Keratinocyte (primary cell): ENCODE data around the gene GPR157. TPM values are rescaled to one million over a fixed set of nuclear protein-coding genes. Genes with fewer than 3 reads are reported as not detected.
"Not testable (repeated sequence)": the region's sequence is repeated elsewhere in the genome, so short reads cannot be mapped to it uniquely, and the experiment has no call there.

ENCODE experiments used
- DNase-seq: peaks from one replicate; pipeline ENCODE4 v3.0.0-alpha.2; 2011; ENCODE audit warnings: low read depth, missing footprints, low spot score
- FAIRE-seq: peaks from 2 replicates; lab custom pipeline; 2011; peaks lifted over from hg19 to GRCh38; lab: Jason Lieb, UNC
- H2AFZ ChIP-seq: 2 replicates; pipeline ENCODE4 v1.6.0; 2012; ENCODE audit warnings: low read length, control low read depth, inconsistent platforms; ENCODE audit not compliant: control insufficient read depth
- H3K27ac ChIP-seq: 2 replicates; pipeline ENCODE4 v1.5.1; 2011; ENCODE audit warnings: low read length; ENCODE audit not compliant: control insufficient read depth, insufficient read depth
- H3K27me3 ChIP-seq: 3 replicates; pipeline ENCODE4 v1.6.0; 2011; ENCODE audit warnings: low read length; ENCODE audit not compliant: control insufficient read depth, insufficient read depth; ENCODE audit errors: extremely low read depth
- H3K36me3 ChIP-seq, 2 experiments: 2 replicates in 1 of 2; 3 replicates in 1 of 2; pipeline ENCODE4 v1.5.1; 2011; ENCODE audit warnings: low read length in 2 of 2, mild to moderate bottlenecking in 1 of 2; ENCODE audit not compliant: control insufficient read depth in 2 of 2, insufficient read depth in 2 of 2; ENCODE audit errors: extremely low read depth in 1 of 2
- H3K4me1 ChIP-seq: 3 replicates; pipeline ENCODE4 v1.5.1; 2011; ENCODE audit warnings: low read length; ENCODE audit not compliant: control insufficient read depth, insufficient read depth; ENCODE audit errors: extremely low read depth
- H3K4me2 ChIP-seq: 3 replicates; pipeline ENCODE4 v1.6.0; 2011; ENCODE audit warnings: low read depth, low read length; ENCODE audit not compliant: control insufficient read depth, insufficient read depth; ENCODE audit errors: extremely low read depth
- H3K4me3 ChIP-seq, 3 experiments: fragments of 200-600 bp in 1 of 3; sonication (generic) in 1 of 3; 2 replicates in 2 of 3; 3 replicates in 1 of 3; pipeline ENCODE4 v1.5.1; 2011 to 2016; ENCODE audit warnings: low read length in 3 of 3, mild to moderate bottlenecking in 3 of 3, control low read depth in 2 of 3, inconsistent platforms in 1 of 3, low read depth in 1 of 3, mixed read lengths in 1 of 3, mixed run types in 1 of 3, moderate library complexity in 1 of 3; ENCODE audit not compliant: control insufficient read depth in 2 of 3, insufficient read depth in 2 of 3; ENCODE audit errors: extremely low read depth in 1 of 3
- H3K79me2 ChIP-seq: 2 replicates; pipeline ENCODE4 v1.6.0; 2012; ENCODE audit warnings: low read length; ENCODE audit not compliant: control insufficient read depth, insufficient read depth
- H3K9ac ChIP-seq: 3 replicates; pipeline ENCODE4 v1.6.0; 2011; ENCODE audit warnings: low read length; ENCODE audit not compliant: control insufficient read depth, insufficient read depth; ENCODE audit errors: extremely low read depth
- H3K9me1 ChIP-seq: 3 replicates; pipeline ENCODE4 v1.6.0; 2011; ENCODE audit warnings: low read length; ENCODE audit not compliant: control insufficient read depth, insufficient read depth; ENCODE audit errors: extremely low read depth
- H3K9me3 ChIP-seq: 2 replicates; pipeline ENCODE4 v1.5.1; 2012; ENCODE audit warnings: low read depth, low read length; ENCODE audit not compliant: control insufficient read depth
- H4K20me1 ChIP-seq: 3 replicates; pipeline ENCODE4 v1.6.0; 2011; ENCODE audit warnings: low read length; ENCODE audit not compliant: control insufficient read depth, insufficient read depth; ENCODE audit errors: extremely low read depth
- EZH2 ChIP-seq: IDR thresholded peaks from one replicate; pipeline ENCODE4 v1.6.1; 2012; ENCODE audit warnings: inconsistent platforms, mild to moderate bottlenecking, low read length, moderate library complexity
- dilution Hi-C: fragments of 300-500 bp; cut with MboI; formaldehyde crosslinking; loops from one replicate; pipeline ENCODE4 v1.7.0; 2020; ENCODE audit warnings: low sequenced_read_pairs; ENCODE audit not compliant: extremely low pct_ligation_motif_present
- polyA plus RNA-seq, 5 experiments: library from polyadenylated mRNA; depleted of rRNA in 3 of 5; stranded (reverse) in 3 of 5; stranded (forward) in 1 of 5; unstranded in 1 of 5; fragments of >200 nt; gene quantifications; 1 replicate in 1 of 5; 2 replicates in 3 of 5; 3 replicates in 1 of 5; pipeline versions ENCODE4 v1.2.1 to v1.2.3, GENCODE V29; 2011 to 2012; ENCODE audit warnings: missing spikeins in 2 of 5, low read depth in 1 of 5, low replicate concordance in 1 of 5
- TF ChIP-seq, protein P1 (sequence below), 3 experiments: IDR thresholded peaks in 1 of 3; conservative IDR thresholded peaks in 1 of 3; optimal IDR thresholded peaks in 1 of 3; 2 replicates in 2 of 3; 3 replicates in 1 of 3; pipeline versions ENCODE3 to v1.5.1; 2011; ENCODE audit warnings: low read length in 3 of 3, mild to moderate bottlenecking in 3 of 3, moderate library complexity in 2 of 3, control low read depth in 1 of 3, inconsistent platforms in 1 of 3; ENCODE audit not compliant: insufficient read depth in 2 of 3; ENCODE audit errors: extremely low read depth in 1 of 3

The GPR157 gene
- polyA plus RNA-seq, 1 donor (not counting 4 experiments of a cell fraction or from before 2014, with no cell fraction given), result 6.5 TPM

DNA sequence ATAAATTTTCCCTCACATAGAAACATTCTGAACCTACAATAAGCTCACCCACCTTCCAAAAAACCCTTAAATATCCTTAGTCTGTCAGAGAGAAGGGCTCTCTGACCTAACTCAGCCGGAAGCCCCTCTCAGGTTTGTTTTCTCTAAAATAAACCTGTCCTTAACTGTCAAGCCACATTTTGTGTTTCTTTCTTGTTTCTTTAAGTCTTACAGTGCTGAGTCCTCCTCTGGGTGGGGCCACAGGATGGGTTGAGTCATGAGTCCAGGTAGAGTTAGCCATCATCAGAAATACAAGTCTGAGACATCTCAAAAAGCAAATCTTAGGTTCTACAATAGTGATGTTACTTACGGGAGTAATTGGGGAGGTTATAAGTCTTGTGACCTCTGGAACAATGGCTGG is 33.1 kb downstream of the GPR157 start:
- DNase-seq (no peak), FAIRE-seq (peak; percentile 13)
- H3K4me2 ChIP-seq, result no peak overlapping the region
- no peaks in the 10 kb centered on the region for H3K79me2 ChIP-seq
- no peak overlapping the region for H3K27ac ChIP-seq
- peaks cover 3% of the 10 kb centered on the region for H3K4me1 ChIP-seq
- TF ChIP-seq, protein P1, sequence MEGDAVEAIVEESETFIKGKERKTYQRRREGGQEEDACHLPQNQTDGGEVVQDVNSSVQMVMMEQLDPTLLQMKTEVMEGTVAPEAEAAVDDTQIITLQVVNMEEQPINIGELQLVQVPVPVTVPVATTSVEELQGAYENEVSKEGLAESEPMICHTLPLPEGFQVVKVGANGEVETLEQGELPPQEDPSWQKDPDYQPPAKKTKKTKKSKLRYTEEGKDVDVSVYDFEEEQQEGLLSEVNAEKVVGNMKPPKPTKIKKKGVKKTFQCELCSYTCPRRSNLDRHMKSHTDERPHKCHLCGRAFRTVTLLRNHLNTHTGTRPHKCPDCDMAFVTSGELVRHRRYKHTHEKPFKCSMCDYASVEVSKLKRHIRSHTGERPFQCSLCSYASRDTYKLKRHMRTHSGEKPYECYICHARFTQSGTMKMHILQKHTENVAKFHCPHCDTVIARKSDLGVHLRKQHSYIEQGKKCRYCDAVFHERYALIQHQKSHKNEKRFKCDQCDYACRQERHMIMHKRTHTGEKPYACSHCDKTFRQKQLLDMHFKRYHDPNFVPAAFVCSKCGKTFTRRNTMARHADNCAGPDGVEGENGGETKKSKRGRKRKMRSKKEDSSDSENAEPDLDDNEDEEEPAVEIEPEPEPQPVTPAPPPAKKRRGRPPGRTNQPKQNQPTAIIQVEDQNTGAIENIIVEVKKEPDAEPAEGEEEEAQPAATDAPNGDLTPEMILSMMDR (optimal IDR thresholded peaks at IDR 0.05 in 1 of 3, IDR thresholded peaks at IDR 0.05 in 1 of 3, conservative IDR thresholded peaks at IDR 0.05 in 1 of 3; ENCODE audit: extremely low read depth in 1 of 3, insufficient read depth in 2 of 3, low read length in 3 of 3), result no peak
- TF ChIP-seq EZH2, result no peak
- H3K9ac ChIP-seq, result no peak overlapping the region
- no peak overlapping the region for H3K4me3 ChIP-seq
- no peaks in the 10 kb centered on the region for H4K20me1 ChIP-seq
- dilution Hi-C loops, result no loop called here
- no peak overlapping the region for H2AFZ ChIP-seq
- H3K9me3 ChIP-seq, result no peaks in the 10 kb centered on the region
- no peaks in the 10 kb centered on the region for H3K9me1 ChIP-seq
- no peaks in the 10 kb centered on the region for H3K36me3 ChIP-seq
- no peaks in the 10 kb centered on the region for H3K27me3 ChIP-seq

DNA sequence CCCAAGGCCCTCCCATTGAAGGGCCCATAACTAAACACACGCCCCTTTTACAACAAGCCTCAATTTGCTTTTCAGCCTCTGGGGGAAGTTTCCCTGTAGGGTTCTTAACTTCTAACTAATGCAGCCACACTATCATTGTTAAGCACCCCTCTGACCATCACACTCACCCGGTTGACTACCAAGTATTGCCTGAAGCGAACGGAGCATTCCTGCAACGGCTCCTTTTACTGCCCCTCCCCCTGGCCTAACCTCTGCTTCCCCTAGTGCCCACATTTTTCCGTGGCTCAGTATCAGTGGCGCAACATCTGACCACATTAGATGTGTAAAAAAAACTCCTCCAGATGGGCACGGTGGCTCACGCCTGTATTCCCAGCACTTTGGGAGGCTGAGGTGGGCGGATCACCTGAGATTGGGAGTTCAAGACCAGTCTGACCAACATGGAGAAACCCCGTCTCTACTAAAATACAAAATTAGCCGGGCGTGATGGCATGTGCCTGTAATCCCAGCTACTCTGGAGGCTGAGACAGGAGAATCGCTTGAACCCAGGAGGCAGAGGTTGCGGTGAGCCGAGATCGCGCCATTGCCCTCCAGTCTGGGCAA is 34.8 kb downstream of the GPR157 start:
- H2AFZ ChIP-seq, H3K9me1 ChIP-seq, dilution Hi-C loops, H3K4me2 ChIP-seq, H4K20me1 ChIP-seq, H3K4me1 ChIP-seq, H3K27ac ChIP-seq, H3K27me3 ChIP-seq, H3K36me3 ChIP-seq, DNase-seq, H3K79me2 ChIP-seq, H3K9ac ChIP-seq, H3K4me3 ChIP-seq, H3K9me3 ChIP-seq: not testable (repeated sequence)
- FAIRE-seq, result peak; percentile 51

DNA sequence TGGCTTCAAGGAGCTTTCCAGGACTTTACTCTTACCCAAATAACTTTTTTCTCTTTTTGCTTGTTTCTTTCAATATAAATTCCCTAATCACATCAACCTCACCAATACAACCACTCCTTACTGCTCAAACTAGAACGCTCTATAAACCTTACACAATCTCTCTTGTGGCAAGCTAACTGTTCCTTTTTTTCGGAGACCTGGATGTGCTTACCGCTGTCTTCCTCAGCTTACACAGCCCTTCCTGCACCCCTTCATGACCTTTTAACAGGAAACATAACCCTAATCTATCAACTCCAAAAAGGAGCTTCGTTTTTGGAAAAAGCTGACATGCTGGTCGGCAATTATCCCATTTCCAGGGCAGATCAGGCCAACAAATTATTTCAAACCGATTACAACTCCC is 35.3 kb downstream of the GPR157 start:
- H4K20me1 ChIP-seq, result no peaks in the 10 kb centered on the region
- no peak for TF ChIP-seq EZH2
- TF ChIP-seq, protein P1 (optimal IDR thresholded peaks at IDR 0.05 in 1 of 3, IDR thresholded peaks at IDR 0.05 in 1 of 3, conservative IDR thresholded peaks at IDR 0.05 in 1 of 3; ENCODE audit: extremely low read depth in 1 of 3, insufficient read depth in 2 of 3, low read length in 3 of 3), result no peak
- no peaks in the 10 kb centered on the region for H3K36me3 ChIP-seq
- peaks cover 3% of the 10 kb centered on the region for H3K4me1 ChIP-seq
- H3K79me2 ChIP-seq, result no peaks in the 10 kb centered on the region
- H3K9me1 ChIP-seq, result no peaks in the 10 kb centered on the region
- H3K27me3 ChIP-seq, result no peaks in the 10 kb centered on the region
- dilution Hi-C loops, result no loop called here
- H3K4me2 ChIP-seq, result no peak overlapping the region
- H3K27ac ChIP-seq, result no peak overlapping the region
- DNase-seq, result no peak
- no peak overlapping the region for H2AFZ ChIP-seq
- FAIRE-seq, result no peak
- no peaks in the 10 kb centered on the region for H3K9me3 ChIP-seq
- H3K4me3 ChIP-seq, result no peak overlapping the region
- no peak overlapping the region for H3K9ac ChIP-seq
